Measurements from ENCODE around the gene SEPHS1.

DNA sequence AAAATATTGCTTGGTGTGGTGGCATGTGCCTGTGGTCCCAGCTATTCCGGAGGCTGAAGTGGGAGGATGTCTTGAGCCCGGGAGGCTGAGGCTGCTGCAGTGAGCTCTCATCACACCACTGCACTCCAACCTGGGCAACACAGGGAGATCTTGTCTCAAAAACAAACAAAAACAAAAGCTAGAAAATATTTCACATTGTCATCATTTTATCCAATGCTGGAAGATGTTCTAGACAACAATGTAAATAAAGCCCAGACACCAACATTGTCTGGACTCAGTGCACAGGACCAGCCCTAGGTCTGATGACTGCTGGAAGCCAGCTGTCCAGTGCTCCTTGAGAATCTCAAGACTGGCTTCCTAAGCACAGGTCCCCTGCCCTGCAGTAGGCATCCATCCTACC, 13.5 kb downstream of the SEPHS1 start:
- TF ChIP-seq, protein P1, sequence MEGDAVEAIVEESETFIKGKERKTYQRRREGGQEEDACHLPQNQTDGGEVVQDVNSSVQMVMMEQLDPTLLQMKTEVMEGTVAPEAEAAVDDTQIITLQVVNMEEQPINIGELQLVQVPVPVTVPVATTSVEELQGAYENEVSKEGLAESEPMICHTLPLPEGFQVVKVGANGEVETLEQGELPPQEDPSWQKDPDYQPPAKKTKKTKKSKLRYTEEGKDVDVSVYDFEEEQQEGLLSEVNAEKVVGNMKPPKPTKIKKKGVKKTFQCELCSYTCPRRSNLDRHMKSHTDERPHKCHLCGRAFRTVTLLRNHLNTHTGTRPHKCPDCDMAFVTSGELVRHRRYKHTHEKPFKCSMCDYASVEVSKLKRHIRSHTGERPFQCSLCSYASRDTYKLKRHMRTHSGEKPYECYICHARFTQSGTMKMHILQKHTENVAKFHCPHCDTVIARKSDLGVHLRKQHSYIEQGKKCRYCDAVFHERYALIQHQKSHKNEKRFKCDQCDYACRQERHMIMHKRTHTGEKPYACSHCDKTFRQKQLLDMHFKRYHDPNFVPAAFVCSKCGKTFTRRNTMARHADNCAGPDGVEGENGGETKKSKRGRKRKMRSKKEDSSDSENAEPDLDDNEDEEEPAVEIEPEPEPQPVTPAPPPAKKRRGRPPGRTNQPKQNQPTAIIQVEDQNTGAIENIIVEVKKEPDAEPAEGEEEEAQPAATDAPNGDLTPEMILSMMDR (tag by site-specific recombination; IDR thresholded peaks at IDR 0.05), result no peak
- TF ChIP-seq, protein P2, sequence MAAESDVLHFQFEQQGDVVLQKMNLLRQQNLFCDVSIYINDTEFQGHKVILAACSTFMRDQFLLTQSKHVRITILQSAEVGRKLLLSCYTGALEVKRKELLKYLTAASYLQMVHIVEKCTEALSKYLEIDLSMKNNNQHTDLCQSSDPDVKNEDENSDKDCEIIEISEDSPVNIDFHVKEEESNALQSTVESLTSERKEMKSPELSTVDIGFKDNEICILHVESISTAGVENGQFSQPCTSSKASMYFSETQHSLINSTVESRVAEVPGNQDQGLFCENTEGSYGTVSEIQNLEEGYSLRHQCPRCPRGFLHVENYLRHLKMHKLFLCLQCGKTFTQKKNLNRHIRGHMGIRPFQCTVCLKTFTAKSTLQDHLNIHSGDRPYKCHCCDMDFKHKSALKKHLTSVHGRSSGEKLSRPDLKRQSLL (tag by site-specific recombination; IDR thresholded peaks at IDR 0.05), result no peak
- TF ChIP-seq YY1 (tag by site-specific recombination; IDR thresholded peaks at IDR 0.05), result no peak
- TF ChIP-seq ZNF302 (tag by site-specific recombination; IDR thresholded peaks at IDR 0.05; ENCODE audit: low read depth), result no peak
- no peak for TF ChIP-seq ZNF529 (tag by site-specific recombination; IDR thresholded peaks at IDR 0.05; ENCODE audit: insufficient replicate concordance)
- no peak for TF ChIP-seq ZNF140 (tag by site-specific recombination; IDR thresholded peaks at IDR 0.05)
- TF ChIP-seq, protein P3, sequence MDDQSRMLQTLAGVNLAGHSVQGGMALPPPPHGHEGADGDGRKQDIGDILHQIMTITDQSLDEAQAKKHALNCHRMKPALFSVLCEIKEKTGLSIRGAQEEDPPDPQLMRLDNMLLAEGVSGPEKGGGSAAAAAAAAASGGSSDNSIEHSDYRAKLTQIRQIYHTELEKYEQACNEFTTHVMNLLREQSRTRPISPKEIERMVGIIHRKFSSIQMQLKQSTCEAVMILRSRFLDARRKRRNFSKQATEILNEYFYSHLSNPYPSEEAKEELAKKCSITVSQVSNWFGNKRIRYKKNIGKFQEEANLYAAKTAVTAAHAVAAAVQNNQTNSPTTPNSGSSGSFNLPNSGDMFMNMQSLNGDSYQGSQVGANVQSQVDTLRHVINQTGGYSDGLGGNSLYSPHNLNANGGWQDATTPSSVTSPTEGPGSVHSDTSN (CRISPR knock-in tag; IDR thresholded peaks at IDR 0.05), result no peak
- TF ChIP-seq ZFP37 (tag by site-specific recombination; IDR thresholded peaks at IDR 0.05), result no peak
- TF ChIP-seq ZNF274 (IDR thresholded peaks at IDR 0.05; ENCODE audit: low read length), result no peak
- TF ChIP-seq ZNF274 (tag by site-specific recombination; IDR thresholded peaks at IDR 0.05; ENCODE audit: borderline replicate concordance), result no peak
- TF ChIP-seq ZBTB1 (tag by site-specific recombination; IDR thresholded peaks at IDR 0.05), result no peak
- TF ChIP-seq, protein P4, sequence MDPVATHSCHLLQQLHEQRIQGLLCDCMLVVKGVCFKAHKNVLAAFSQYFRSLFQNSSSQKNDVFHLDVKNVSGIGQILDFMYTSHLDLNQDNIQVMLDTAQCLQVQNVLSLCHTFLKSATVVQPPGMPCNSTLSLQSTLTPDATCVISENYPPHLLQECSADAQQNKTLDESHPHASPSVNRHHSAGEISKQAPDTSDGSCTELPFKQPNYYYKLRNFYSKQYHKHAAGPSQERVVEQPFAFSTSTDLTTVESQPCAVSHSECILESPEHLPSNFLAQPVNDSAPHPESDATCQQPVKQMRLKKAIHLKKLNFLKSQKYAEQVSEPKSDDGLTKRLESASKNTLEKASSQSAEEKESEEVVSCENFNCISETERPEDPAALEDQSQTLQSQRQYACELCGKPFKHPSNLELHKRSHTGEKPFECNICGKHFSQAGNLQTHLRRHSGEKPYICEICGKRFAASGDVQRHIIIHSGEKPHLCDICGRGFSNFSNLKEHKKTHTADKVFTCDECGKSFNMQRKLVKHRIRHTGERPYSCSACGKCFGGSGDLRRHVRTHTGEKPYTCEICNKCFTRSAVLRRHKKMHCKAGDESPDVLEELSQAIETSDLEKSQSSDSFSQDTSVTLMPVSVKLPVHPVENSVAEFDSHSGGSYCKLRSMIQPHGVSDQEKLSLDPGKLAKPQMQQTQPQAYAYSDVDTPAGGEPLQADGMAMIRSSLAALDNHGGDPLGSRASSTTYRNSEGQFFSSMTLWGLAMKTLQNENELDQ (tag by site-specific recombination; IDR thresholded peaks at IDR 0.05; ENCODE audit: low read depth), result no peak

Measured in HEK293 (cell line).